Duodenal mucosa (tissue), 2 donors: ENCODE data around the gene RAP1GAP.

Experiments used
- H3K27ac ChIP-seq: one replicate; pipeline ENCODE4 v1.7.0; 2013; ENCODE audit warnings: low read depth, low read length
- H3K27me3 ChIP-seq, 2 donors: one replicate each; pipeline ENCODE4 v1.7.0; 2013; ENCODE audit warnings: low read length in 2 of 2, control low read depth in 1 of 2; ENCODE audit not compliant: insufficient read depth in 2 of 2, control insufficient read depth in 1 of 2
- H3K36me3 ChIP-seq, 2 donors: one replicate each; pipeline ENCODE4 v1.7.0; 2013; ENCODE audit warnings: low read length in 2 of 2, control low read depth in 1 of 2; ENCODE audit not compliant: insufficient read depth in 2 of 2, control insufficient read depth in 1 of 2
- H3K4me1 ChIP-seq, 2 donors: one replicate each; pipeline ENCODE4 v1.7.0; 2013; ENCODE audit warnings: low read length in 2 of 2, control low read depth in 1 of 2; ENCODE audit not compliant: insufficient read depth in 2 of 2, control insufficient read depth in 1 of 2
- H3K4me3 ChIP-seq, 2 donors: one replicate each; pipeline ENCODE4 v1.7.0; 2013; ENCODE audit warnings: low read length in 2 of 2, low read depth in 1 of 2
- H3K9ac ChIP-seq, 2 donors: one replicate each; pipeline ENCODE4 v1.7.0; 2013; ENCODE audit warnings: low read length in 2 of 2, low read depth in 1 of 2
- H3K9me3 ChIP-seq, 2 donors: one replicate each; pipeline ENCODE4 v1.7.0; 2013; ENCODE audit warnings: low read length in 2 of 2, control low read depth in 1 of 2; ENCODE audit not compliant: control insufficient read depth in 1 of 2

Gene RAP1GAP

DNA sequence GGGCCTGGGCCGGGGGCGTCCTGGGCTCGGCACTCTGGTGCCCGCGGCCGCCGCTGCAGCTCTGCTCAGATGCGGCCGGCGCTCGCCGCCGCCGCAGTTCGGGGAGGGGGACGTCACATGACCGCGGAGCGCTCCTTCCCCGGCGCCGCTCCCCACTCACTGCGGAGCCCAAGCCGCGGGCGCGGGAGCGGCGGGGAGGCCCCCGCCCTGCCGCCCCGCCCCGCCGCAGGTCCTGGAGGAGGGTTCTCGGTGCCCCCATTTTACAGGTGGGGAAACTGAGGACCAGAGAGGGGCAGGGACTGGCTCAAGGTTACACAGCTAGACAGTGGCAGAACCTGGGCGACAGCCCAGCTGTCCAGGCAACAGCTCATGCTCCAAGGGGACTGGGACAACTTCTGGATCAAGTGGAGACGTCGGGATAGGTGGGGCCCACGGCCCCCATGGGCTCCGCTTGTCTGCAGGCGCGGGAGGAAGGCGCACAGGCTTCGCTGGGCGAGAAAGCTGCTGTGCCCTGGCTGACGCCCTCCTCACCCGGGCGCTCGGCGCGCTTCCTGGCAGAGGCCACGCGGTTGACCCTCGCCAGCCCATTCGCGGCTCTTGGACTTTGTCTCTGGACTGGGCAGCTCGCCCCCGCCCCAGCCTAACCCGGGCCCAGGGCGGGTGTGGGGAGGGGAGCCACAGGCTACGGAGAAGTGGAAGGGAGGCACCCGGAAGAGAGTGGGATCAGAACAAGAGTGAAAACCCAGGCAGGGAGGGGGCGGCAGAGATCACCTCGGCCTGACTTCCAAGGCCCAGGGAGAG lies at the start of gene RAP1GAP:
Gene RAP1GAP (minus strand): TSS at position 100 of the 801 bp plus-strand sequence. CDS start 49,325 bp downstream, outside the sequence.
- Histone ChIP-seq H3K4me3 (peak within 1 kb of the TSS; percentile 59 to 64), H3K36me3 (no peaks in the 10 kb centered on the region), H3K27ac (no peak within 1 kb of the TSS), H3K4me1 (peaks cover 16 to 27% of the 10 kb centered on the region in 2 donors), H3K9ac (no peak within 1 kb of the TSS), H3K9me3 (no peaks in the 10 kb centered on the region), H3K27me3 (peaks cover 20 to 54% of the 10 kb centered on the region in 2 donors)

DNA sequence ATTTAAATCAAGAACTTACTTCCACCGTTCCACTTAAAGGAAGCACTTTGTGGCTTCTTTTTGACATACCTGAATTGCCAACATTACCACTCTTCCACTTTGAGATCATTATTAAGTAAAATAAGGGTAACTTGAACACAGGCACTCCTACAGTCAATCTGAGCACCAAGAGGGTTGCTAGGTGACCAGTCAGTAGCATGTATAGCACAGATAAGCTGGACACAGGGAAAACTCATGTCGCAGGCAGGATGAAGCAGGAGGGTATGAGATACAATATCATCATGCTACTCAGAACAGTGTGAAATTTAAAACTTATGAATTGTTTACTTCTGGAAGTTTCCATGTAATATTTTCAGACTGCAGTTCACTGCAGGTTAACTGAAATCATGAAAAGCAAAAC lies 47.0 kb upstream of the RAP1GAP start:
- peaks cover 18 to 66% of the 10 kb centered on the region in 2 donors for H3K36me3 ChIP-seq
- H3K4me1 ChIP-seq = no peaks in the 10 kb centered on the region
- H3K27me3 ChIP-seq = no peaks in the 10 kb centered on the region
- no peak overlapping the region for H3K4me3 ChIP-seq
- no peak overlapping the region for H3K27ac ChIP-seq
- no peaks in the 10 kb centered on the region for H3K9me3 ChIP-seq
- H3K9ac ChIP-seq = no peak overlapping the region

- Histone ChIP-seq H3K4me1 (peaks cover 0 to 9% of the 10 kb centered on the region in 2 donors), H3K4me3 (no peak overlapping the region), H3K36me3 (peaks cover 17 to 22% of the 10 kb centered on the region in 2 donors), H3K27ac (no peak overlapping the region), H3K27me3 (no peaks in the 10 kb centered on the region), H3K9me3 (no peaks in the 10 kb centered on the region), H3K9ac (no peak overlapping the region)
Measured at GRCh38 chr1:21707891-21708290, 38.7 kb upstream of the RAP1GAP start.

GRCh38 chr1:21707086-21707840 lies 38.1 kb upstream of the RAP1GAP start:
- Histone ChIP-seq H3K9ac (no peak overlapping the region), H3K4me3 (no peak overlapping the region), H3K4me1 (peaks cover 0 to 9% of the 10 kb centered on the region in 2 donors), H3K36me3 (peaks cover 18 to 28% of the 10 kb centered on the region in 2 donors), H3K9me3 (no peaks in the 10 kb centered on the region), H3K27me3 (no peaks in the 10 kb centered on the region), H3K27ac (no peak overlapping the region)

DNA sequence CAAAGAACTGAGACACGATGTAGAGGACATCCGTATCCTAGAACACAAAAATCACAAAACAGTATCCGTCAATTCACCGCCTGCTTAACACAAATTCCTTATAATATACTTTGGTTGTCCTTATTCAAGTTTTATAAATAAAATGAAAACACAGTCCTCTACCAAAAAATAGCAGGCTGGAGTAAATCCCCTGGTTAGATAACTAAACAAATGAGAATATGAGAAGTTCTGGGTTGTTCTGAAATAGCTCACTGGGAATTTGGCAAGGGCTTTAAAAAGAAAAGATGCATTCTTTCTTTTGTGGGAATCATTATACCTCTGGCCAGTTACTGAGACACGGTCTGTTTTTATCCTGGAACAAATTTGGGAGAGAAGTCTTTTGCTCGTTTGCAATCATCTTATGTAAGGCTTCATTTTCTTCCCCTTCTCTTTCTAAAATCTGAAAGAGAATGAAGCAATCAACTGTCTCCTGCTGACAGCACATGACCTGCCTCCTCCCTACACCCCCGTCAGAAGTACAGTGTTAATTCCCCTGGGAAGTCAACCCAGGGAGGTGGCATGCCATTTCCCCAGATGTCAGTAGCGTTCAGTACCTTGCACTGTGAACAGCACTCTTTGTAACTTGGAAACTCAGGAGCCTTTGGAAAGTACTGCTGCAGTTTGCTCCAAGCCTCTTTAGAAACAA lies 37.1 kb upstream of the RAP1GAP start:
- Histone ChIP-seq H3K4me3 (no peak overlapping the region), H3K36me3 (peaks cover 22 to 36% of the 10 kb centered on the region in 2 donors), H3K27ac (no peak overlapping the region), H3K9me3 (no peaks in the 10 kb centered on the region), H3K27me3 (no peaks in the 10 kb centered on the region), H3K4me1 (peaks cover 0 to 9% of the 10 kb centered on the region in 2 donors), H3K9ac (no peak overlapping the region)

GRCh38 chr1:21705303-21705980 lies 36.3 kb upstream of the RAP1GAP start:
- Histone ChIP-seq H3K9ac (no peak overlapping the region), H3K27me3 (no peaks in the 10 kb centered on the region), H3K27ac (no peak overlapping the region), H3K4me1 (peaks cover 0 to 9% of the 10 kb centered on the region in 2 donors), H3K9me3 (no peaks in the 10 kb centered on the region), H3K36me3 (peaks cover 23 to 44% of the 10 kb centered on the region in 2 donors), H3K4me3 (no peak overlapping the region)

DNA sequence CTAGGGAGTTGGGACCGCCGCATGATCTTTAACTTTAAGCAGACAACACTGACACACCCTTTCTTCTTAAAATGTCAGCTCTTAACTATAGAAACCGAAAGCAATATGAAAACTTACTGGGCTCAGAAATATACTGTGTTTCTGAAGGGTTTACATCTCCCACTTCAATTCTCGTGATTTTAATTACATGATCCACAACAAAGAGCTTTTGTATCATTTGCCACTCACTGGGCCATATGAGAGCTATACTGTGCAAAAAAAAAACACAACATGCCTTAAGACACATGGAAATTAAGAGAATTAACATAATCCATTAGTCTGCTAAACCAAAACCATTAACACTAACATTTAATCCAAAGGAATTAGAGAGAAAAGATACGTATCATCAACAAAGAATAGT lies 35.0 kb upstream of the RAP1GAP start:
- no peak overlapping the region for H3K9ac ChIP-seq
- no peaks in the 10 kb centered on the region for H3K27me3 ChIP-seq
- peaks cover 23 to 53% of the 10 kb centered on the region in 2 donors for H3K36me3 ChIP-seq
- no peak overlapping the region for H3K4me3 ChIP-seq
- peaks cover 0 to 9% of the 10 kb centered on the region in 2 donors for H3K4me1 ChIP-seq
- H3K9me3 ChIP-seq = no peaks in the 10 kb centered on the region
- no peak overlapping the region for H3K27ac ChIP-seq

DNA sequence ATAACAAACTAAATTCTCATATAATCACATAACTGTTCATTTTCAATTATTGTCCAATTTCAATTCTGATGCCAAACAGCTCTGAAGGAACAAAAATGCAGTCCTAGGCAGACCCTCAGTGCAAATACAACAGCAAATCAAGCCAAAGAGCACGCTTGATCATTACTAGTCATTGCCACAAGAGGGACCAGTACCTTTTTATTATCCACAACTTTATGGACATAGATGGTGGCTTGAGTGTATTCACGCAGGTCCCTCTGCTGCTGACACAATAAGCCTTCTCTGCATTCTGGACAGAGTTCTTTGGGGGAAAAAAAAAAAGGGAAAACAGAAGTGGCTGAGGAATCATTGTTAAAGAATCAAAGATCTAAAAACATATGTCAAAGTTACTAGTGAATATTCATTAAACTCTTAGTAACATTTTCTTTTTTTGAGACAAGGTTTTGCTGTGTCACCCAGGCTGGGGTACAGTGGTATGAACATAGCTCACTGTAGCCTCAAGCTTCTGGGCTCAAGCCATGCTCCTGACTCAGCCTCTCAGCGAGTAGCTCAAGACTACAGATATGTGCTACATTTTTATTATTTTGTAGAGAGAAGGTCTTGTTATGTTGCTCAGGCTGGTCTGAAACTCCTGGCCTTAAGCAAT lies 34.3 kb upstream of the RAP1GAP start:
- no peak overlapping the region for H3K4me3 ChIP-seq
- no peaks in the 10 kb centered on the region for H3K9me3 ChIP-seq
- H3K27me3 ChIP-seq = no peaks in the 10 kb centered on the region
- peaks cover 0 to 9% of the 10 kb centered on the region in 2 donors for H3K4me1 ChIP-seq
- H3K27ac ChIP-seq = no peak overlapping the region
- H3K36me3 ChIP-seq = peaks cover 23 to 57% of the 10 kb centered on the region in 2 donors
- H3K9ac ChIP-seq = no peak overlapping the region

DNA sequence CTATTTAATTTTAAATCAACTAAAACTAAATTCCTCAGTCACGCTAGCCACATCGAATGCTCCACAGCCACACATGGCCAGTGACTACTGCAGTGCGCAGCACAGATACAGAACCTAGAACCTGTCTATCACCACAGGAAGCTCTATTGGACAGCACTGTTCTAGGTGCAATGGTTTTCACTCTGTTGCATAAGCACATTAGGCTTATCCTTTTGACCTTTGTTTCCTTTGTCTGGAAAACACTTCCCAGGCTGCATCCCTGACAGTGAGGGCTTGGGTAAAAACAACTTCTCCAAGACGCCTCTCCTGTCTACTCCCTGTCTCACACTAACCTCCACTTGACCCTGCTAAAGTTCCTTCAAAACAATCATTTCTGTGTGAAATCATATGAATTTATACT lies 33.6 kb upstream of the RAP1GAP start:
- Histone ChIP-seq H3K27me3 (no peaks in the 10 kb centered on the region), H3K4me3 (no peak overlapping the region), H3K4me1 (peaks cover 0 to 9% of the 10 kb centered on the region in 2 donors), H3K9me3 (no peaks in the 10 kb centered on the region), H3K27ac (no peak overlapping the region), H3K9ac (no peak overlapping the region), H3K36me3 (peaks cover 23 to 57% of the 10 kb centered on the region in 2 donors)
